Effector CD4-positive, alpha-beta T cell (primary cell): Measurements from ENCODE around the gene MYRIP.
"Not testable (repeated sequence)": the region's sequence is repeated elsewhere in the genome, so short reads cannot be mapped to it uniquely, and the experiment has no call there.

Experiments
- DNase-seq: peaks from one replicate; pipeline ENCODE4 v3.0.0-alpha.2; 2020

Gene MYRIP

DNA sequence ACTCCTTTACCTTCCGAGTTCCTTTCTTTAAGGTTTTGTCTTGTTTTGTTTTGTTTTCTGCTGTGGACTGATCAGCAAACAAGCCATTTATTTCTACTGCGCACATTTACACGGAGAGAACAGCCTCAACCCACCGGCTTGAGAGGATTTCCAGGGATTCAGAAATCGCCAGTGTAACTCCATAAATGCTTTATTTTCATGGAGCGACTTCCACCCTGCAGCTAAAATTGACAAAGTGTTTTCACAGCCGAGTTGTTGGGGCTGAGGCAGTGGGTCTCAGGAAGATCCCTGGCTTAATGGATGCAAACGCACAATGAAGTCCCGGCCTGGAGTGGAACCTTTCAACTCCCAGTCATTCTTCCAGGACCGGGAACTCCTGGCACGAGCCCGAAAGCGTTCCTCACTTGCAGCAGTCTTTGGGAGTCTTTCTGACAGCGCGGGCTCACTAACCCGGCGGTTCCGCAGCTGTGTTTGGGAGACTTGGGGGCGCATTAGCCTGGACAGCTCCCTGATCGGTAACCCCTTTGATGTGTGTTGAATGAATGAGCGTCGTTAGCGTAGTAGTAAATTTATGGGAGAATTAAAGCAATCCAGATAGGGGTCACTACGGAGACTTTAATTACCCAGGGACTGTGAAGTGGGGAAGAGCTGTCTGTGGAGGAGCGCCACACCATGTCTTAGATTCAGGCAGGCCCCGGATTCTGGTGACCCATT, 785 bp upstream of the MYRIP start:
- no peak for DNase-seq

- no peak for DNase-seq
Observed at GRCh38 chr3:39809995-39810595, 686 bp downstream of the MYRIP start.

DNA sequence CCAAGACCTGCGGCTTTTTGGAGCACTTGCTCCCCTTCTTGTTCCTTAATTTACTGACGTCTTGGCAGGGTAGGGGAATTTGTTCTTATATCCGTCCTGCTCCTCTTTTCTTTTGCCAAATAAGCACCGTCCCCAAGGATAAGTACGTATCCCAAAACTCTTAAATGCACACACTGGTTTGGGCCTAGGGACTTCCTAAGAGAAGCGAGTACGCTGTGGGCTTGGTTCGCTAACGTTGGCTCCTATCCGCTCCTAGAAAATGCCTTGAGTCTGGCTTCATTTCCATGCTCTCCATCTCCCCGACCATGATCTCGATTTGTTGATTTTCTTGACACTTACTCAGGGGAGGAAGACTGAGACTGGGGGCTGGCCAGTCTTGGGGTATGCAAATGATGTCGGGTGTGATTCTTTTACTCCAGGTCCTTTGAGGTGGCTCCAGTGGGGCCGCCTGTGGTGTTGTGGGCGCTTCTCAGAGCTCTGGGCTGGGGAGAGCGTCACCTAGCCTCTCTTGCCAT, 1.3 kb downstream of the MYRIP start:
- no peak for DNase-seq

DNA sequence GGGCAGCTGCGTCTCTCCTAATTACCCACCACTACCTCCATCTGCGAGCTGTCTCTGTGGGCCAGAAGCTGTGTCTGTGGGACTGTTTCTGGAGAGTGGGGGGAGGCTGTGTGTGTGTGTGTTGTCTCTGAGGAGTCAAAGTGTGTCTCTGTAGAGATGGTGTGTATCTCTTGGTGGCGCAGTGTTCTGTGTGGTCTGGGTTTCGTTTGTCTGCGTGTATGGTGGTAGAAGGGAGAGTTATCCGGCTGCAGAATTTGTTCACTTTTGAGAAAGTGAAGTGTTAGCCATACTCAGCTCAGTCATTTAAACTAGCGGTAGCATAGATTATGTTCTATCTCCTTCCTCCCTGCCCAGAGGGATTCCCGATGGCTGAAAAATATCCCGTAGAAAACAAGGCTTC, 2.2 kb downstream of the MYRIP start:
- DNase-seq = no peak

- no peak for DNase-seq
Observed at GRCh38 chr3:39812537-39812936, 3.1 kb downstream of the MYRIP start.

DNA sequence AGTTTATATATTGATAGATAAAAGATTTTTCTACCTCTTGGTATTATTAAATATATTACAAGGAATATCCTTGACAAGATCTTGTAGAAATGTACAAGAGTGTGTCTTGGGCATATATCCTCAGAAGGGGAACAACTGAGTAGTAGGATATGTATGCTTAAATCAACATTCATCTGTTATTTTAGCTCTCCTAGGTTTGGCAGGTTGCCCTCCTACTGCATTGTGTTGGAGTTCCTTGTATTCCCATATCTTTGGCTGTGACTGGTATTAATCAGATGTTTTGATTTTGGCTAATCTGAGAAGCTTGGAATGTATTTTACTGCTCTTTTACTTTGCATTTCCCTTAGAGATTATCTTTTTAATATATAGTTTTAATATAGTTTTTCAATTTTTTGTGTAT, 4.6 kb downstream of the MYRIP start:
- DNase-seq = no peak

DNA sequence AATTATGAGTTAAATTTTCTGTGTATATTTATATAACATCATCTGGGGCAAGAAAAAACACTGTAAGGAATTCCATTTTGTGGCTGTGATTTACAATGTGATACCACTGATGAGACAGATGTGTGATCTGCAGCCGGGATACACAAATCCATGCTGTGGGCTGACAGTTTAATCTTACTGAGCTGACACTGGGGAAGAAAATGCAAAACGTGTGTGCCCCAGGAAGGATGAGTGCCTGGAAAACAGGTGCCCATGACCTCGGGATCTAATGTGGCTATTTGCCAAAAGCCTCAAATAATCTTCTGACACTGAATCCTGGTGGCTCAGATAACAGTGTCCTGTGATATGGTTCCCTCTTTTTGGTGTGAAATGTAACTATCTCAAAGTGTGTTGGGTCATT, 10.5 kb downstream of the MYRIP start:
- no peak for DNase-seq

DNA sequence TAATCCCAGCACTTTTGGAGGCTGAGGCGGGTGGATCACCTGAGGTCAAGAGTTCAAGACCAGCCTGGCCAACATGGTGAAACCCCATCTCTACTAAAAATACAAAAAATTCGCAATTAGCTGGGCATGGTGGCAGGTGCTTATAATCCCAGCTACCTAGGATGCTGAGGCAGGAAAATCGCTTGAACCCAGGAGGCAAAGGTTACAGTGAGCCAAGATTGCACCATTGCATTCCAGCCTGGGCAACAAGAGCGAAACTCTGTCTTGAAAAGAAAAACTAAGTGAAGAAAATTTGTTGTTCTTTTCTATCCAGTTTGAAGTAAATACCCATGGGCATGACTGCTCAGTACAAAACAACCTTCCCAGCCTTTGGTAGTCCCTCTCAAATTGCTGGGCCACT, 24.4 kb downstream of the MYRIP start:
- DNase-seq = not testable (repeated sequence)

DNA sequence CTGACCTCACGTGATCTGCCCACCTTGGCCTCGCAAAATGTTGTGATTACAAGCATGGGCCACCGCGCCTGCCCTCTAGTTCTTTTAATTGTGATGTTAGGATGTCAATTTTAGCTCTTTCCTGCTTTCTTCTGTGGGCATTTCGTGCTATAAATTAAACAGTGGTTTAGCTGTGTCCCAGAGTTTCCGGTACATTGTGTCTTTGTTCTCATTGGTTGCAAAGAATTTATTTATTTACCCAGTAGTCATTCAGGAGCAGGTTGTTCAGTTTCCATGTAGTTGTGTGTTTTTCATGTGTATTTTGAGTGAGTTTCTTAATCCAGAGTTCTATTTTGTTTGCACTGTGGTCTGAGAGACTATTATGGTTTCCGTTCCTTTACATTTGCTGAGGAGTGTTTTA, 30.1 kb downstream of the MYRIP start:
- no peak for DNase-seq

GRCh38 chr3:39843440-39843839, 34.0 kb downstream of the MYRIP start:
- no peak for DNase-seq

DNA sequence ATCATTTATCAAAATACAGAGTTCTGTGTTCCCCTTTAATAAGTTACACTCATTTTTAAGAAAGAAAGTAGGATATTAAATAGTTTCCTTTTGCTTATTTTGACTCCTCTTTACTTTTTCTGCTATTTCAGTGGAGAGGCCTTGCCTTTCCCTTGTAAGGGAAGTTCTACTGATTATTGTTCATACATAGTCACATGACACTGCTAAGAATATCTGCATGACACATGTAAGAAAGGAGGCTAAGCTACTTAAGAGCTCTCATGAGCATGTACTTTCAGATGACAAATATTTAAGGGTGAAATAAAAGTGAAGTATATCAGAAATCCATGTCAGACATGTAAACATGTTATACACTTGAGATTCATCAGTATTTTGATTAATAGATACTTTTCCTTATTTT, 39.0 kb downstream of the MYRIP start:
- DNase-seq = no peak

GRCh38 chr3:39849992-39850715, 40.7 kb downstream of the MYRIP start:
- no peak for DNase-seq

DNA sequence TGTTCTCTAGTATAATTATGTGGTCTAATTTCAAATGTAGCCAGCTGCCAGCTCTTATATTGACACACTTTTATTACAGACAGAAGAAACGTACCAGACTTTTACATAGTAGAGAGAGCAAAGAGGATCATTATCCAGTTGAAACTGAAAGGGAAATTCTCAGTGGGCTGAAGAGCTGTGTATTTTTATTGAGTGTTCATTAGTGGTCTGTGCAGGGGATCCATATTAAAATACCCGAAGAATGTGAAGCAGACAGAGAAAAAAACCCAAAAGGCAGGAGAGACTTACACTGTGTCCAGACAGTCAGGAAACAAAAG, 41.3 kb downstream of the MYRIP start:
- DNase-seq = no peak

GRCh38 chr3:39855517-39855916, 46.1 kb downstream of the MYRIP start:
- DNase-seq = no peak

DNA sequence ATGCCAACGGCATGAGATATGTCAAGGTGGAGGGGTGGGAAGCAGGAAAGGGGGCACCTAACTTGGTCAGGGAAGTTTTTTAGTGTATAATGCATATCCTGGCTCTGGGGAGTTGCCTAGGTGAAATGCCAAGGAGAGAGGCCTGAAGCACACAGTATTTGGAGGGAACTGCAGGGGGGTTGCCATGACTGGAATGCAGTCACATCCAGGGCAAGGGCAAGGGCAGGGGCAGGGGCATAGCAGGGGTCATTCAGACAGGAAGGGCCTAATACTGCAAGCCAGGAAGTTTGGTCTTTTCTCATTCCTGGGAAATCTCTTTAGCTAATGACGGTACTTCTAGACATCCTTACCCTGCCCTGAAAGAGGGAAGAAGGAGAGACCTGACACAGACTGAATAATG, 60.5 kb downstream of the MYRIP start:
- no peak for DNase-seq

GRCh38 chr3:39870706-39871105, 61.3 kb downstream of the MYRIP start:
- no peak for DNase-seq

- DNase-seq = no peak
Observed at GRCh38 chr3:39879581-39879980, 70.2 kb downstream of the MYRIP start.

GRCh38 chr3:39882111-39882510, 72.7 kb downstream of the MYRIP start:
- no peak for DNase-seq

GRCh38 chr3:39892068-39892467, 82.7 kb downstream of the MYRIP start:
- DNase-seq = no peak

DNA sequence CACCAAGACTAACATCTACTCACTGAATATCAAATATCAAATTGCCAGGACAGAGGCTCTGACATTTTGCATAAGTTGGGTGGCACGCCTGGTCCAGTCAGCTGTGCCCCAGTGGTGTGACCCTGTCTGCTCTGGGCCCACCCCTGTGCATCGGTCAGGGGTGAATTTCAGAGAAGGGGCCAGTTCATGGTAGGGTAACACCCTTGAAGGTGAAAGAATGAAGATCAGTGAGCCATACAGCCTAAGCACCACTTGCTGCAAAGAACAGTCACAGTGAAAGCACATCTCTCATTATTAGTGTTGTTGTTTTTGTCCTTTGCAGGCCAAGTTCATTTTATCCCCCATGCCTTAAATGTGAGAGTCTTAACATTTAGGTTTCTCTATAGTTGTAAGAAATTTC, 86.8 kb downstream of the MYRIP start:
- no peak for DNase-seq

- DNase-seq = no peak
Observed at GRCh38 chr3:39900462-39901002, 91.1 kb downstream of the MYRIP start.

DNA sequence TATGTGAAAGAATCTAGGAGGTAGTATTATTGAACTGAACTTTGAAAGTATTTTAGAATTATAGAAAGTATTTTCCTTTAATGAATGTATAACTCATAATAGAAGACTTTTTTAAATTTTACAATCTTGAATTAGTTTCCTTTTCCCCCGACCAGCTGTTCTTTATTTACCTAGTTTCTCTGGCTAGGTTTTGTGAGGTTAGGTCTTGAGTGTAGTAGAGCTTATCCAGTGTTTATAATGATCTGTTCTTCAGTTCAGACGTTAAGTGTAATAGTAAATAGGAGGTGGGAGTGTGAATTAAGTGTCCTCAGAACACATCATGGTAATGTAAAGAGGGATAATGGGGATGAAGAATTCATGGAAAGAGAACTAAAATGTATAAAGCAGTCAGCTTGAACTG, 93.8 kb downstream of the MYRIP start:
- no peak for DNase-seq

DNA sequence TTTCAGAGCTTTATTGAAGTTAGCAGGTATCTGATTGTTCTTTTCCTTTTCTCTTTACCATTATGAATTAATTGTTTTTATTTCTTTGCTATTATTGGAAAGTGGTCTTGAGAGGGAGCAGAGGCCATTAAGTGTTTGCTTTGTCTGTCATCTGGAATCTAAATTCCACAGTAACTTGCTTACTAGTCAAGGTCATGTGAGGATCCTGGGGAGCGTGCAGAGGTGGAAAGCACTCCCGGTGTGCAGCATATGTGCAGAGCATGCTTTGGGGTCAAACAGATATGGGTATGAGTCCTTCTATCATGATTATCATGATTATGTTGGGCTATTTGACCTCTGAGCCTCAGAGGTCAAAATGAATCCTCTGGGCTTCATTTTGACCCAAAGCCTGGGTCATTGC, 96.4 kb downstream of the MYRIP start:
- no peak for DNase-seq

DNA sequence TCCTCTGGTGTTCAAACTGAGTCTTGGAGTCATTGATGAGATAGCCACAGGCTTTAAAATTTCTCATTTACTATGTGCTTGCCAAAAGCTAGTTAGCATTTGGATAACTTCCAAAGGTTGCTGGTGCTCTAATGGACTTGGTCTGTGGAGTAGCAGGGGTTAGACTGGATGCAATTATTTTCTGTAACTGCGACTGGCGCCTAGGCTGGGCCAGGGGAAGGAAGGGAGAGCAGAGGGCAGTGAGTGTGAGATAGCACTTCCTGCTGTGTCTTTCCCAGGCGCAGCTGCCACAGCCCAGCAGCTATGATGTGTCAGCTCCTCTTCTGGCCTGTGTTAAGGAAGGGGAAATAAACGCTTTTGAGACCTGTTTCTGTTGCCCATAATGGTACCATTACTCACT, 98.6 kb downstream of the MYRIP start:
- no peak for DNase-seq
